Glomerular visceral epithelial cell (primary cell): Measurements from ENCODE around the gene SLC35A3.
"Not testable (repeated sequence)": the region's sequence is repeated elsewhere in the genome, so short reads cannot be mapped to it uniquely, and the experiment has no call there.

Experiments used
- DNase-seq: peaks from one replicate; pipeline ENCODE4 v3.0.0-alpha.2; 2016; ENCODE audit errors: extremely low spot score

Gene SLC35A3

GRCh38 chr1:100035214-100035613 is 65.4 kb downstream of the SLC35A3 start:
- DNase-seq, result no peak

DNA sequence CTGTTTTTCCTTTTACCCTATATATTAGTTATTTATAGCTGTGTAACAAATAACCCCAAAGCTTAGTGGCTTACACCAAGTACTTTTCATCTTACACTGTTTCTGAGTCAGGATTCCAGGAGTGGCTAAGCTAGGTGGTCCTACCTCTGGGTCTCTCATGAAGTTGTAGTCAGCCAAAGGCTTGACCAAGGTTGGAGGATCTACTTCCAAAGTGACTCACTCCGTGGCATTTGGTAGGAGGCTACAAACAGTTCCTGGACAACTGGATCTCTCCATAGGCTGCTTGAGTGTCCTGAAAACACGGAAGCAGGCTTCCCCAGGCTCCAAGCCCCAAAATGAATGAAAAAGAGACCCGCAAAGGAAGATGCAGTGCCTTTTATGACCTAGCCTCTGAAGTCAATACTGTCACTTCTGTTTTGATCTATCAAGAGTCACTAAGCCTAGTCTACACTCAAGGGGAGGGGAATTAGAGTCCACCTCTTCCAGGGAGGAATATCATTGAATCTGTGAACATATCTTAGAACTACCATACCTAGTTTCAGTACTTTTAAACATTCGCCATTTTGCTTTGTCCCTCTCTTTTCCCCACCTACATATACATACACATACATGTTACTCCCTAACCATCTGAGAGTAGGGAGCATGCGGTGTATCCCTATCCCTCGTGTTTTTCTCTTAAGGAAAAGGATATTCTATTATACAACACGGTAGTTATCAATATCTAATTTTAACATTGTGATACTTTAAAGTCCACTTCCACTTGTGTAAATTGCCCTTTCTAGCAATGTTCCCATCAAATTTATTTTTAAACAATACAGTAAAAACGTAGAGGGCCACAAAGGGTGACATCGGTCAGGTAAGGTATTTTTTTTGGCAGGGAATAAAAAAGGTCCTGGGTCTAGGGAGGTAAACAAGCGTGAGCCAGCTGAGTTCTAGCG is 67.2 kb downstream of the SLC35A3 start:
- peak; percentile 46 for DNase-seq

DNA sequence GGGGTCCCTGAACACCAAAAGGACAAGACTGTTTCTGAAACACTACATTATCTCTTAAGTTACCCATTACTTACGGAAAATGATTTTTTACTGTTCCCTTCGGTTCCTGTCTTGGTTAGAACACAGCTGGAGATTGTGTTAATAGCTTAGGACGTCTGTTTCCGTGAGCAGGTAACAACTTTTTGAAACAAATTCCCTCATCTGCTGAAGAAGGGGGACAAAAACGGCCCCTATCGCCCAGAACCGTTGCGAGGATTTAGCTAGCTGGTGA is 67.8 kb downstream of the SLC35A3 start:
- no peak for DNase-seq

- peak; percentile 87 for DNase-seq
Measured at GRCh38 chr1:100037927-100038659, 68.3 kb downstream of the SLC35A3 start.

- peak; percentile 68 for DNase-seq
Measured at GRCh38 chr1:100038660-100039287, 69.0 kb downstream of the SLC35A3 start.

DNA sequence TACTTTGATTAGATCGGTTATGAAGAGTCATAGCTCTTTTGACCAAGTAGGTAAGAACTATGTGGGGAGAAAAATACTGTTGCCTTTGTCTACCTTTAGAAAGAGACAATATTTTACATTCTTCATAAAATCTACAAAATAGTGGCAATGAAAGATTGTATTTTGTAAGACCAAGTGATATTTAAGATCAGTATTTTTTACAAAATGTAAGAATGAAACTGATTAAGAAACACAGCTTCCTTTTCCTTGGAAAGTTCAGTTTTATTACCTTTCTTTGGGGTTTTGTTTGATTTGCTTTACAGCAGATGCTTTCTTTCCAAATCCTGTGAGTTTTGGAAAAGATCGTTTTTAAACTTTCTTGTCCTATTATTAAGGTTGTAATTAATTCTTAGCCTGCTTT is 69.8 kb downstream of the SLC35A3 start:
- DNase-seq, result no peak

GRCh38 chr1:100045206-100045605 is 75.4 kb downstream of the SLC35A3 start:
- DNase-seq, result no peak

GRCh38 chr1:100047235-100047708 is 77.5 kb downstream of the SLC35A3 start:
- not testable (repeated sequence) for DNase-seq

DNA sequence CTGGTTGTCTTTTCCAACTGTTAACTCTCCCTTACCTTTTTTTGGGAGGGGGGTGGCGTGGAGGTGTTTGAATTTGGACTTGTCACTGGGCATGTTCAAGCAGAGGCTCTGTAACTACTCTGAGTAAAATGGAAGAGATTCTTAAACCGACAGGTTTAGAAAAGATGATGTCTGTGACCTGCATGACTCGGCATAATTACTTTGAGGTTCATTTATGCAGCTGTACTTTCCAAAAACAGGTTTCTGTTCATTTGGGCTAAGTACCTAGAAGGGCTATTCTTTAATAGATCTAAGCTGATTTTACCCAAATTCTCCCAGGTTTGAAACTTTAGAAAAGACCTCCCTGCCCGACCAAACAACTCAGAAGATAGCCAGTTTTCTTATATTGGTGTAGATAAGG is 80.3 kb downstream of the SLC35A3 start:
- DNase-seq, result no peak

- no peak for DNase-seq
Measured at GRCh38 chr1:100051401-100051800, 81.6 kb downstream of the SLC35A3 start.

DNA sequence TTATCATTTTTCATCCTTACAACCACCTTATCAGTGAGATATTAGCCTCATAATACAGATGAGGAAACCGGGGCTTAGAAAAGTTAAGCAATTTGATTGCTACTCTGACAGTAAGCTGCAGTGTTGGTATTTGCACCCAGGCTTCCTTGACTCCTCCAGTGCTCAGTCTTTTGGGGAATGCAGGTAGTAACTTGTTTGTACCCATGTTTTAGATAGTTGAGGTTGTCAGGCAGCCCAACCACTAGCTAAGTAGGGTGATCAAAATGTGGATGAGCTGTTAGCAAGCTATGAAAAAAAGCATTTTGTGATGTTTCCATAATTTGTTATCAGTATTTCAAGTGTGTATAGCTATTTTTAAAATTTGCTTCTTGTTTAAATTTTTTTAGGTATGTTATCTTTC is 82.1 kb downstream of the SLC35A3 start:
- no peak for DNase-seq

DNA sequence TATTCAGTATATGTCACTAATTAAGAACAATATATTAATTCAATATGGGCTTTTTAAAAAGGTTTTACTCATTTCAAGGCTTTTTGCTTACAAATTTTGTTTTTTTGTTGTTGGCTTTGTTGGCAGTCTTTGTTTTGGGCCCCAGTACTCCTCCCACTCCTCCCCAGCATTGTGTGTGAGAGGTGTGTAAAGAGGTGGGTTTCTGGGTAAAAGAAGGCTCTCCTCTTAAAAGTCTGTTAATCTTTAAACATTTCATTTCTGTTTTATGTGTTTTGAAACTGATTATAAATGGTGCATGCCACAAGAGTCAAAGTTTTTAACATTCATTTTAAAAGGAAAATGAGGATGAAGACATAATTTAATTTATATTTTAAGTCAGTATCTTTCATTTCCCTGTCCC is 83.3 kb downstream of the SLC35A3 start:
- DNase-seq, result no peak

DNA sequence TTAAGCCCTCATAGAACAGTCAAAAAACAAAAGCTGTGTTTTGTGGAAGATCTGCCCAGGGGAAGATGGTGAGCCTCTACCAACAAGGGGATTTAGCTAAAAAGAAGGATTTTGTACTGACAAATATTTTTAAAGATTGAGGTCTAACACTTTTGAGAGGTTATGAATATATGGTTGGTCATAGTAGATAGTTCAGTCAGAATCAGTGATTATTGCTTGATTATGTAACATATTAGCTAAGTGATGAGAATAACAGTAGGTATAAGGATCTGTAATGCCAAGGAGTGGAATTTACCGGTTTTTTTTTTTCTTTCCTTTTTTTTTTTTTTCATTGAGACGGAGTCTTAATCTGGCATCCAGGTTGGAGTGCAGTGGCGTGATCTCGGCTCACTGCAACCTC is 83.9 kb downstream of the SLC35A3 start:
- DNase-seq, result no peak

GRCh38 chr1:100061681-100062080 is 91.9 kb downstream of the SLC35A3 start:
- DNase-seq, result no peak

GRCh38 chr1:100065183-100065968 is 95.6 kb downstream of the SLC35A3 start:
- DNase-seq, result no peak

GRCh38 chr1:100065969-100066227 is 96.1 kb downstream of the SLC35A3 start:
- no peak for DNase-seq

DNA sequence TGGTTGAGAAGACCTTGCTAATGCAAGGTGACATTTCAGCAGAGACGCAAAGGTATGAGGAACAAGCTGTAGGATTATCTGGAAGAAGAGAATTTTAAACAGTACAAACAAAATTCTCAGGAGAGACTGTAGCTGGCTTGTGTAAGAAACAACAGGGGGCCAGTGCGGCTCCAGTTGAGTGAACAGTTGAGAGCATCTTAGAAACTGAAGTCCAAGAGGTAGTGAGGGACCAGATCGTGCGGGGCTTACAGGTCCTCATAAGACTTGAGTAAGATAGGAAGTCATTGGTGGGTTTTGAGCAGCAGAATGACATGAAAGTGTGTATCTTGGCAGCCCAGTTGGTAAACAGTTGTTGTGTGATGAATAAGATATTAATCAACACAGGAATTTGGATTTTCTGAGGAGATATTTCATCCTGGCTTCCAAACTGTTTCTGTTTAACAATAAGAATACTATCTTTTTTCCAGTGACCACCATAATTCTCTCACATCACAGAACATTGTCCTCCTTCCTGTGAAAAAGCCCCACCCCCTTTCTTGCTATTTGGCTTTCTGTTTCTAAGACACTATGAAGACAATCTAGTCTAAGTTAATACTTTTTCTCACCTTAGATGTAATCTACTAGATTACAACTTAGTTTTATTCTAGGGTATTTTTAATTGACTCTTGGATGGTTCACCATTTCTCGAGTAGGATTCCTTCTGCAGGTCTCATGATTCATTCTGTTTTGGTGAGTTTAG is 100.6 kb downstream of the SLC35A3 start:
- no peak for DNase-seq

DNA sequence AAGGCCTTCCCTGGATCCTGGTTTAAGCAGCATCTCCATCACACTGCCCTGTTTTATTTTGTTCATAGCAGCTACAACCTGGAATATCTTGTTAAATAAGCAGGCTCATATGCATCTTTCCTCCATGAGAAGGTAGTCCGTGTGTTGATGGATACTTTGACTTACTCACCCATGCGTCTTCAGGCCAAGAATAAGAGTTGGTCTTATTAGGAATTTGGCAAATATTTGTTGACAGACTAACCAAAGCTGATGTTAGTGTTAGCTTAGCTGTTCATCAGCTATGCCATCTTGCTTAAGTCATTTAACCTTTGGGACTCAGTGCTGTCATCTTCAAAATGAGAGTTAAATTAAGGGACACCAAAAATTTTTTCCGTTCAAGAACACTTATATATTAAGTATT is 103.7 kb downstream of the SLC35A3 start:
- no peak for DNase-seq

DNA sequence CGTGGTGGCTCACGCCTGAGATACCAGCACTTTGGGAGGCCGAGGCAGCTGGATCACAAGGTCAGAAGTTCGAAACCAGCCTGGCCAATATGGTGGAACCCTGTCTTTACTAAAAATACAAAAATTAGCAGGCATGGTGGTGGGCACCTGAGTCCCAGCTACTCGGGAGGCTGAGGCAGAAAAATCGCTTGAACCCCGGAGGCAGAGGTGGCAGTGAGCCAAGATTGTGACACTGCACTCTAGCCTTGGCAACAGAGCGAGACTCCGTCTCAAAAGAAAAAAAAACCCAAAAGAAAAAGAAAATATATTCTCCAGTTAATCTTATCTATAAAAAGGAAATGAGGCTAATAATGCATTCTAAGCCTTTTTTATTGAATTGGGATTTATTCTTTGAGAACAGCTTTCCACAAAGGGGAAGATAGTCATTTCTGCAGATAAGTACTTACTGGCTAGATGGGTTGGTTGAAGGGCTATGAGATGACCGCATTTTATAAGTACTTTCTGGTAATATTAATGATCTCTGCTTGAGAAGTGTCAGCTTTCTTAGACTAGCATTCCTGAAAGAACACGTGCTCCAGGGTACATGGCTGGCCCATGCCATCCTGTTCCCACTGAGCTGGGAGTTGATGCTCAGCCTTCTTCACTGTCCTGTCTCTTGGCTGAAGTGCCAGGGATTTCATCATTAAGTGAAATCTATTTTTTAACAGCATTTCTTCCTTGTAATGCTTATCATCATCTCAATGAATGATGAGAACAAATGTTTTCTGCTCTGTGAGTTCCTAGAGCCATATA is 105.0 kb downstream of the SLC35A3 start:
- no peak for DNase-seq

- DNase-seq, result no peak
Measured at GRCh38 chr1:100075773-100076172, 106.0 kb downstream of the SLC35A3 start.

DNA sequence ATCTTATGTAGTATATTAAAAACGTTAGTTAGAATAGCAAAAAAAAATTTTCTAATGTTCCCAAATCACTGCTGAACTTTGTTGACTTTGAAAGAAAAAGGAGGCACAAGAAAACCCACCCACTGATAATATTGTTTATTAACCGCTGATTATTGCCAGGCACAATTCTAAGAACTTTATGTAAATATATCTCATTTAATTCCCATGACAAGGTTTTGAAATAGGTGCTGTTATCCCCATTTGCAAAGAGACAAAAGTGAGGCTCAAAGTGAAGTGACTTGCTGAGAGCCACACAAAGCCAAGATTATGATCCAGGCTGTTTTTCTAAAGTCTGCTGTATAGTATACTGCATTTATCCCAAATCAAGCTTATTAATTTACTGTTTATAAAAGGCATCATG is 106.5 kb downstream of the SLC35A3 start:
- DNase-seq, result no peak
